GM12891 (cell line): ENCODE results near the gene CRADD.

ENCODE experiments used
- POLR2A ChIP-seq: IDR thresholded peaks from 2 replicates; pipeline ENCODE4 v1.6.1; 2011; ENCODE audit warnings: low read depth, low read length, control low read depth
- POLR2AphosphoS5 ChIP-seq: IDR thresholded peaks from 2 replicates; pipeline ENCODE4 v1.6.1; 2011; ENCODE audit warnings: low read depth, low read length, control low read depth
- TAF1 ChIP-seq: IDR thresholded peaks from 2 replicates; pipeline ENCODE4 v1.6.1; 2011; ENCODE audit warnings: low read depth, low read length, control low read depth

GRCh38 chr12:93921521-93921920 lies 244.3 kb downstream of the CRADD start:
- TF ChIP-seq POLR2AphosphoS5, result no peak
- no peak for TF ChIP-seq POLR2A
- TF ChIP-seq TAF1, result no peak
